PFSK-1 (cell line): ENCODE results near the gene PPIB.

Source experiments
- FOXP2 ChIP-seq: optimal IDR thresholded peaks from 2 replicates; pipeline ENCODE3; 2011; ENCODE audit warnings: borderline replicate concordance, control low read depth, inconsistent platforms; ENCODE audit not compliant: insufficient read depth; ENCODE audit errors: extremely low read length, extremely low read depth
- POLR2AphosphoS5 ChIP-seq: IDR thresholded peaks from 2 replicates; pipeline ENCODE4 v1.6.1; 2012; ENCODE audit warnings: low read depth, mild to moderate bottlenecking, control low read depth, low read length, moderate library complexity
- REST ChIP-seq, 2 experiments: IDR thresholded peaks; 2 replicates each; pipeline versions ENCODE4 v1.6.1 to v1.8.0; 2011 to 2012; ENCODE audit warnings: low read depth in 2 of 2, low read length in 2 of 2, control low read depth in 1 of 2, inconsistent platforms in 1 of 2, mild to moderate bottlenecking in 1 of 2, moderate library complexity in 1 of 2; ENCODE audit not compliant: insufficient read depth in 1 of 2
- SIN3A ChIP-seq: IDR thresholded peaks from 2 replicates; pipeline ENCODE4 v1.6.1; 2012; ENCODE audit warnings: mild to moderate bottlenecking, low read length, moderate library complexity, borderline replicate concordance; ENCODE audit not compliant: insufficient read depth
- TAF1 ChIP-seq: IDR thresholded peaks from 2 replicates; pipeline ENCODE4 v1.6.1; 2012; ENCODE audit warnings: low read length, control low read depth, borderline replicate concordance; ENCODE audit not compliant: insufficient read depth

PPIB gene

GRCh38 chr15:64182859-64183370, 20.1 kb upstream of the PPIB start:
- no peak for TF ChIP-seq TAF1
- TF ChIP-seq POLR2AphosphoS5: no peak
- TF ChIP-seq FOXP2: no peak
- TF ChIP-seq REST (IDR thresholded peaks at IDR 0.05; ENCODE audit: insufficient read depth in 1 of 2, low read depth in 2 of 2, low read length in 2 of 2): no peak
- no peak for TF ChIP-seq SIN3A

GRCh38 chr15:64180235-64180824, 17.5 kb upstream of the PPIB start:
- no peak for TF ChIP-seq POLR2AphosphoS5
- TF ChIP-seq FOXP2: no peak
- TF ChIP-seq REST (IDR thresholded peaks at IDR 0.05; ENCODE audit: insufficient read depth in 1 of 2, low read depth in 2 of 2, low read length in 2 of 2): no peak
- no peak for TF ChIP-seq SIN3A
- TF ChIP-seq TAF1: no peak

DNA sequence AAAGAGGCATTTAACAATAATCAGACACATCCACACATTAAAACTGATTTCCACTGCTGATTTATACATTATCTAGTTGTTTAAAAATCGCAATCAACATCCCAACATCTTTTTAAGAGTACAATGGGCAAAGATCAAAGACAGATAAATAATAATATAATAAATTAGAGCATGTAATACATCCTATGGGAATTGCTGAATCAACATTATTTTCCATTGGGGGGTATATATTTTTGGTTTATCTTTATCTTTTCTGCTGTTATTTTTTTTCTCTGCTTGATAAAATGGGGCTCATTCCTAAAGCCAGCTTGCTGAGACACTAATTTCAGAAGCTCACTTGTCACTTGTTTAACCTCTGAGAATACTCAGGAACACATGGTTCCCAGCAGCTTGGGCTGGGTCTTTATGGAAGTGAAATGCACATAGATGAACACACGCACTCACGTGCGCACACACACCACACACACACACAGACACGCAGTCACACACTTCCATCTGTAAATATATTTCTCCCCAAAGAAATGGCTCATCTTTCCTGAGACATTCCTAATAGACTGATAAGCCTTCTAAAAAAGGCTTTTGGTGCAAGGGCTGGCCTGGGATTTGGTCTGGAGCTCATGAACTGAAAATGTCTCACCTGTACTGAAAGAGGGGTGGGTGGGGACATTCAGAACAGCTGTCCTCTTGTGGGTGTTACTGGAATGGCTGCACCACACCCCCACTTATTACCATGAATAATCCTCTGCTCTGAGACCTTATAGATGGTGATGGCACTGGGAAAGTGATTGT, 3.5 kb upstream of the PPIB start:
- TF ChIP-seq SIN3A (no peak), REST (IDR thresholded peaks at IDR 0.05; ENCODE audit: insufficient read depth in 1 of 2, low read depth in 2 of 2, low read length in 2 of 2) (no peak), POLR2AphosphoS5 (no peak), FOXP2 (no peak), TAF1 (no peak)

- TF ChIP-seq SIN3A: no peak
- no peak for TF ChIP-seq TAF1
- TF ChIP-seq REST (IDR thresholded peaks at IDR 0.05; ENCODE audit: insufficient read depth in 1 of 2, low read depth in 2 of 2, low read length in 2 of 2): no peak
These were observed 1.6 kb upstream of the PPIB start for GRCh38 chr15:64164436-64164835.
